GM11168 (cell line): ENCODE data around the gene ACTL6B.

Experiments used
- in situ Hi-C: fragments of 300-500 bp; cut with MboI; formaldehyde crosslinking; loops from one replicate; pipeline ENCODE4 v1.12.0; 2022; ENCODE audit warnings: low sequenced_read_pairs; ENCODE audit not compliant: unreplicated experiment

Gene ACTL6B

DNA sequence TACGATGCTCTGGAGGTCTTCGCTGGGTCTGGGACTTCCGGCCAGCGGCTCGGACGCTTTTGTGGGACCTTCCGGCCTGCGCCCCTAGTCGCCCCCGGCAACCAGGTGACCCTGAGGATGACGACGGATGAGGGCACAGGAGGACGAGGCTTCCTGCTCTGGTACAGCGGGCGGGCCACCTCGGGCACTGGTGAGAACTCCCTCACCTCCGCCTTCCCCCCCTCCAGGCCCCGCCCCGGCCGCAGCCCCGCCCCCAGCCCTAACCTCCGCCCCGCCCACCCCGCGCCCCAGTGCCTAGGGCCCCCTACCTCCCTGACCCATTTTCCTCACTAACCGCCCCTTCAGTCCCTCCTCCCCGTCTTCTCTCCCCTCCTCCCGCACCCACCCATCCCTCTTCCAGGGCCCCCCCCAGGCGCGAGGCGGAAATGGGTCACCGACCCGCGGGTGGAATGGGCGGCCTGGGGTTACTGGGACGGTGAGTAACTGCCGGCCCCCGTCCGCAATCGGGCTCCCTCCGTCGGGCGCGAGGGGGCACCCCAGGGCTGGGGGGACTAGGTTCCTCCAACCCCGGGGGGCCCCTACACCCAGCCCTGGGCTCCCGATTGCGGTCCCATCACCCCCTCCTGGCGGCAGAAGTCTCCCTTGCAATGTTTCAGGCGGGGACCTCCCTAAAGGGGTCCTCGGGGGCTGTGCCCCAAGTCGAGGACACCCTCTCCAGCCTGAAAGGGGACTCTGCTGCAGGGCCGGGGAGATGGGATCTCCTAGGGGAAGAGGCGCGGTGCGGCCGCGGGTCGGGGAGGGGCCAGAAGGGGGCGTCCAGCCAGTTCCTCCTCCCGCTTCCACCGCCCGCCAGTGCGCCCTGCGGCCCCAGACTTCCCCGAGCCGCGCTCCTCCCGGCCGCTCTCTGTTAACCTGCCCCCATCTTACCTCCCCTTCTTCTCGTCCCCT is 51.9 kb downstream of the ACTL6B start:
- in situ Hi-C loops, result no loop called here

DNA sequence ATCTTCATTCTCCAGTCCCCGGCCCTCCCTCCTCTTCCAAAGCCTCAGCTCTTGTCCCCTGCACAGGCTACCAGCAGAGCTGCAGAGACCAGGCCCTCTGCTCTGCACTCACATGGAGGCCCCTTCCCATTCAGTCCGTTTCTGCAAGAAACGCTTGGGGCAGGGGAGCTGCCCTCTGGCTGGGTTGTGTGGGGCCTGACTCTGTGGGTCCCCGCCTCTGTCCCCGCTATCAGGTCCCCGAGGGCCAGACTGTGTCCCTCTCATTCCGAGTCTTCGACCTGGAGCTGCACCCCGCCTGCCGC is 52.6 kb downstream of the ACTL6B start:
- in situ Hi-C loops, result no loop called here

DNA sequence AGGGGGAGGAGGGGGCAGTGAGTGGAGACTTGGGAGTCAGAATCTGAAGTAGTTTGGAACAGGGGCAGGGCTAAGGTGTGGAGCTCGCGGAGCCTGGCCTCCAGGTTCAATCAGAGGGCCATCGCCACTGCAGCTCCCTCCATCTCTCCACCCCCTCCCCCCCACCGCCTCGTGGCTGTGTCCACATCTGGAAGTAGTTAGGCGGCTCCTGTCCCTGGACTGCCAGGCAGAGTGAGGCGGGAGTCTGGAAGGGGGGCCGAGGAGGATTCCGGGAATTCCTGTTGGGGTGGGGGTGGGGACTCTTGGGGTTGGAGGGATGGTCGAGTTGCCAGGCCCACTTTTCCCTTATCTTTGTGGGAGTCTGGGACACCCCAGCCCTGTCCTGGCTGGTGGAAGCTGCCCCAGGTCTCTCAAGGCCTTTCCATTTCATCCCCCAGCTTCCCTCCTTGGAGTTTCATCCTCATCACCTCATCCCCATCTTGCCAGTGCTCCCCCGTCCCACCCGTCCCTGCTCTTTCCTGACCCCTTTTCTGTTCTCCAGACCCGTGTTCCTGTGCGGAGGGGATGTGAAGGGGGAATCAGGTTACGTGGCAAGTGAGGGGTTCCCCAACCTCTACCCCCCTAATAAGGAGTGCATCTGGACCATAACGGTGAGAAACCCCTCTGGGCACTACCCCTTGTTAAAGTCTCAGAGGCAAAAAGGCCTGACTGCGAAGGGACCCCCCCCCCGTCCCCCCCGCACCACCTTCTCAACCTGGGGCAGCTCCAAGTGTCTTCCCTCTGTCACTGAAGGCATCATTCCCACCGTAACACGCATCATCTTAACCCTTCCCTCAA is 53.1 kb downstream of the ACTL6B start:
- in situ Hi-C loops, result no loop called here

DNA sequence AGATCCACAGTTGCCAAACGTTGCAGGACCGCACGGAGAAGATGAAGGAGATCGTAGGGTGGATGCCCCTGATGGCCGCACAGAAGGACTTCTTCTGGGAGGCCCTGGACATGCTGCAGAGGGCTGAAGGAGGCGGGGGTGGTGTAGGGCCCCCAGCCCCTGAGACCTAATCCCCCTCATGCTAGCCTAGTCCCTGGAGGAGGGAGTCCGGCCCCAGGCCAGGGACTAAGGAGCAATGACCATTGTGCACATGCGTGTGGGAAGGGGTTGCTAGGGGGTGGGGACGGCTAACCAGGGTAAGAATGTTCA is 55.6 kb downstream of the ACTL6B start:
- in situ Hi-C loops, result no loop called here

DNA sequence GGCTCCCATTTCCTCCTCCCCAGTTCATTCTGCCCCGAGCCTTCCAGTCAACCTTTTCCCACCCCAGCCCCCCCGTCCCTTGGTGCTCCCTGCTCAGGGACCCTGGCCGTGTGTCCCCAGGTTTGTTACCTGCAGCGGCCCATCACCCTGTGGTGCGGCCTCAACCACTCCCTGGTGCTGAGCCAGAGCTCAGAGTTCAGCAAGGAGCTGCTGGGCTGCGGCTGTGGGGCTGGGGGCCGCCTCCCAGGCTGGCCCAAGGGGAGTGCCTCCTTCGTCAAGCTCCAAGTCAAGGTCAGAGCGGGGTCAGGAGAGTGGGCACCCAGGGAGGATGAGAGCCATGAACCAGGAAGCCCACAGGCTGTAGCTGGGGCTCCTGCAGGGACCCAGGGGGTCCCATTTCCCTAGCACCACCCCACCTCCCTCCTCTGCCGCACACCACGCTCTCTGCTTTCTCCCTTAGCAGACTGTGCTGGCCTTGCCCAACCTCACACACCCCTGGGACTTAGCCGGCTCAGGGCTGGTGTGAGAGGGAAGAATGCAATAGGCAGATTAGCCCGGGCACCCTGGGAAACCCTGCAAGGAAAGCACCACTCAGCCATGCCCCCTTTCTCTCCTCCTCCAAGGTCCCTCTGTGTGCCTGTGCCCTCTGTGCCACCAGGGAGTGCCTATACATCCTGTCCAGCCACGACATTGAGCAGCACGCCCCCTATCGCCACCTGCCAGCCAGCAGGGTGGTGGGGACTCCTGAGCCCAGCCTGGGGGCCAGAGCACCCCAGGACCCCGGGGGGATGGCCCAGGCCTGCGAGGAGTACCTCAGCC is 56.1 kb downstream of the ACTL6B start:
- in situ Hi-C loops, result no loop called here

DNA sequence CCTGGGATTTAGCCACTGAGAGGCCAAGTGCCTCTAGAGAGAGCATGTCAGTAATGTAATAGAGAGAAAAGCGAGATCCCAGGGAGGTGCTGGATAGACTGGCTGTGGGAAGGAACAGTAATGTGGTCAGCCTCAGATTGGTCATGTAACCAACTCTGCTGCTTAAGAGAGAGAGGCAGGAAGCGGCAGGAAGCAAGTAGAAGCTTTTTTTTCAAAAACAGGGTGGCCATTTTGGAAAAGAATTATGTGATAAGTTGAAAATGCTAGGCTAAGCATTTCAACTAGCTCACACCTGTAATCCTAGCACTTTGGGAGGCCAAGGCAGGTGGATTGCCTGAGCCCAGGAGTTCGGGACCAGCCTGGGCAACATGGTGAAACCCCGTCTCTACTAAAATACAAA is 57.8 kb downstream of the ACTL6B start:
- in situ Hi-C loops, result no loop called here

DNA sequence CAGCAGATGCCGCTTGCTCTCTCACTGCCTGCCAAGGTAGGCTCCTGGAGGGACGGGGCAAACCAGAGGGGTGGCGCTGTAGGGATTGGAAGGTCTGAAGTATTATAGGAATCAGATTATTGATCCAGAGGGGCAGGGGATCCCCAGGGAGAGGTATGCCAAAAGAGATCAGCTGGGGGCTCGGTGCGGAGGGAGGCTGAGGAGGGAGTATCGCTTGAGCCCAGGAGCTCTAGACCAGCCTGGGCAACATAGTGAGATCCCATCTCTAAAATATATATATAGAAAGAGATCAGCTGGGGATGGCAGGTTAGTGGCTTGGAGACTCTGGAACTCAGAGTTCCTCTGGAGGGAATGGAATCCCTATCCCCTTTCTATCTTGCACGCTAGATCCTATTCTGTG is 61.1 kb downstream of the ACTL6B start:
- in situ Hi-C loops, result no loop called here
